Omental fat pad (tissue), 4 donors: ENCODE measurements around the gene ADGRF1. TPM values are rescaled to one million over a fixed set of nuclear protein-coding genes. Genes with fewer than 3 reads are reported as not detected.
A peak's percentile ranks its signal among the peaks of the same experiment; 100 is the strongest.

ENCODE experiments used
- ATAC-seq: fragments of 150-250 bp; one replicate; pipeline ENCODE4 v1.9.1; 2016; ENCODE audit warnings: mild to moderate bottlenecking, moderate library complexity; ENCODE audit not compliant: low FRiP score
- DNase-seq: peaks from one replicate; pipeline ENCODE4 v3.0.0-alpha.2; 2019; ENCODE audit warnings: low spot score
- CTCF ChIP-seq, 3 donors: fragments of 450-650 bp; IDR thresholded peaks; one replicate each; pipeline ENCODE4 v1.5.1; 2016 to 2017; ENCODE audit warnings: antibody characterized with exemption in 3 of 3, mild to moderate bottlenecking in 3 of 3, moderate library complexity in 2 of 3
- total RNA-seq, 4 donors: library from RNA; depleted of rRNA; stranded (reverse); fragments of >200 nt; gene quantifications; one replicate each; pipeline ENCODE4 v1.1.0, GENCODE V29; 2016

The ADGRF1 gene
- total RNA-seq, 4 donors from 2014 or later, result not detected

- ATAC-seq (peak; percentile 71), DNase-seq (no peak)
- TF ChIP-seq CTCF (IDR thresholded peaks at IDR 0.05), result no peak
Observed at GRCh38 chr6:47047479-47048407, 5.6 kb upstream of the ADGRF1 start.

DNA sequence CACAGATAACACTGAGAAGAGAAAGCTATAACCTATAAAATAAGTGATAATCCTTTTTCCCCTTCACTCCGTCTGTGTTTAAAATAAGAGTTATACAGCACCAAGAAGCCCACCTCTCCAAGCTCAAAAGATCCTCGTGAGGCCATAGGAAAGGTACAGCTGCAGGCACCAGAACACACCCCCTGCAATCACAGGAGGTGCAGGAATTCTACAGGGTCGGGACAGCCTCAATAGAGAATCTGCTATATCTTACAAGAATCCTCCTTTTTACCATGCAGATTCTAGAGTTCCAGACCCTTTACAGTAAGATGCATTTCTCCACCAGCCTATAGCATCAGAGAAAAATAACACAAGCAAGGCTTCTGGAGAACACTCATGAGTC lies 5.0 kb upstream of the ADGRF1 start:
- TF ChIP-seq CTCF (IDR thresholded peaks at IDR 0.05), result no peak
- no peak for DNase-seq
- no peak for ATAC-seq

DNA sequence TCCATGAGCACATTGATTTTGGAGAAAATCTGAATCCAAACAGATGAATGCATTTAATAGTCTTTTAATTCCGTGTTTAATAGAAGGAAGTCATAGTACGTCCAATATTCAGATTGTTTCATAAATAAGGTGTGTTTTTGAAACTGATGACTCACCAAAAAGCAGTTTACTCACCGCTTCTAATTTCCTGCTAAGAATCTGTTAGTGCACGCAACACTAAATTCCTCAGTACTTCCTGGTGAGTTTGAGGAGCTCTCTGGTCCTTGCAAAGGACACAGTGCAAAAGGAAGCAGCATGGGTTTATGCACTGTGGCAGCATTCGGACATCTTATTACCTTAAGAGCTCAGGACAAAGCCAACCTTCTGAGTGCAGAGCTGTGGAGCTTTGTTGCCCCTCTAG lies 2.3 kb upstream of the ADGRF1 start:
- no peak for TF ChIP-seq CTCF (IDR thresholded peaks at IDR 0.05)
- DNase-seq (no peak), ATAC-seq (no peak)

DNA sequence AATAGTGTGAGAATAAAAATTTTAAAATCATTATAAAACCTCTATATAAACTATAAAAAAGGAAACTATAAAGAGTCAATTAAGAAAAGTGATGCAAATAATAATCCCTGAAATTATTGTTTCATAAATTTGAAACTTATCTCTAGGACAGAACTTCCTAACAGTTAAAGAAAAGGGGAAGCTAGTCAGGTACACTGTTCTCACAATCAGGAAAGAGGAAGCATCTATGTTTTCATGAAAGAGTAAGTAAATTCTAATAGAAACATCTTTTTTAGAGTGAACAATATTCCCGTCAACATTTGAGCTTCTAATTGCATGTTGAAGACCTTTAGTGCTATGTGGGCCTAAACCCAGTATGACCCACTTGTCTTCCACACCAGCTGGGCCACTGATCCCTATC lies 1.2 kb upstream of the ADGRF1 start:
- ATAC-seq, result no peak
- DNase-seq, result no peak
- TF ChIP-seq CTCF (IDR thresholded peaks at IDR 0.05), result no peak

GRCh38 chr6:47041741-47042140 lies 391 bp downstream of the ADGRF1 start:
- no peak for ATAC-seq
- no peak for DNase-seq
- no peak for TF ChIP-seq CTCF (IDR thresholded peaks at IDR 0.05)

GRCh38 chr6:47034926-47035325 lies 7.2 kb downstream of the ADGRF1 start:
- DNase-seq (no peak), ATAC-seq (peak; percentile 90)
- TF ChIP-seq CTCF (IDR thresholded peaks at IDR 0.05), result no peak

DNA sequence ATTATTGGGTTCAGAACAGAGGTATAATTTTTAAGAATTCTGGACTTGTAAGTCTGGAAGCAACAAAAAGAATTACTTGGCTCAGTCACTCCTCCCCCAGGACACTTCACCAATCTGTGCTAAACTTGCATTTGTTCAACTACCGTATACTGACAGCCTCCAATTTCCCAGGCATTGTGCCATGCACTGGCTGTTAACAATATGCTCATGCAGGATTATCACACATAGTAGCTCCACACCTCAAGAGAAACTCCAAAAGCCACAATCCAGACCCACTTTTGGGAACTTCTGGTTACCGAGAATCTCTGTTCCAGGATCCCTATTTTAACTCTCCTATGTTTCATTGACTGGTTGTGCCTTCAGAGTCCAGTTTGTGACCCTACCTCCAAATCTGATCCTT lies 7.7 kb downstream of the ADGRF1 start:
- TF ChIP-seq CTCF (IDR thresholded peaks at IDR 0.05), result no peak
- peak; percentile 11 for ATAC-seq
- DNase-seq, result no peak
